ENCODE measurements around the gene SELENOI.
A peak's percentile ranks its signal among the peaks of the same experiment; 100 is the strongest.
"Not testable (repeated sequence)": the region's sequence is repeated elsewhere in the genome, so short reads cannot be mapped to it uniquely, and the experiment has no call there.

Gene SELENOI

GRCh38 chr2:26327291-26328272 is 18.4 kb upstream of the SELENOI start:
- DNase-seq (ENCODE audit: low read depth): no peak

DNA sequence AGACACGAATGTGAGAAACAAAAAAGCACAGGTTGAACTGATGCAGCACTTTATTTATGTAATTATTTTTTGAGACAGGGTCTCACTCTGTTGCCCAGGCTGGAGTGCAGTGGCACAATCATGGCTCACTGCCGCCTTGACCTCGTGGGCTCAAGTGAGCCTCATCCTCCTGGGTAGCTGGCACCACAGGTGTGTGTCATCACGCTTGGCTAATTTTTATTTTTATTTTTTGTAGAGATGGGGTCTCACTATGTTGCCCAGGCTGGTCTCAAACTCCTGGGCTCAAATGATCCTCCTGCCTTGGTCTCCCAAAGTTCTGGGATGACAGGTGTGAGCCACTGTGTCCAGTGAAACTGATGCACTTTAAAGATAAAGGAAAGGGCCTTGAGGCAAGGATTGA is 16.9 kb upstream of the SELENOI start:
- DNase-seq (ENCODE audit: low read depth): not testable (repeated sequence)

GRCh38 chr2:26330114-26330549 is 15.8 kb upstream of the SELENOI start:
- no peak for DNase-seq (ENCODE audit: low read depth)

GRCh38 chr2:26330604-26331003 is 15.3 kb upstream of the SELENOI start:
- DNase-seq (ENCODE audit: low read depth): no peak

GRCh38 chr2:26331321-26331720 is 14.6 kb upstream of the SELENOI start:
- not testable (repeated sequence) for DNase-seq (ENCODE audit: low read depth)

DNA sequence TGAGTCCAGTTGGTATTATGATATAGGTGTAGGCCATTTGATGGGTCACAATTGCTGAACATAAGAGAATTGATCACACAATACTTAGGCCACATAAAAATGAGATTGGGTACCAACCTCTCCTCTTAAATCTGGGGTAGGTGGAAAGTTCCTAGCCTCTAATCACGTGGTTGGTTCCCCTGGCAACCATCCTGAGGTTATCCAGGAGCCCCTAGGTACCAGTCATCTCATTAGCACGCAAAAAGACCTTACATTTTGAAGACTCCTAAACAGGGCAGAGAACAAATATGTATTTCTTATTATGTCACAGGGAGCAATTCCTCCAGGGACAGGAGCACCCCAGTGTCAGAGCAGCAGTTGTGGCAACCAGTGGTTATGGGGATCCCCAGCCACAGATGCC is 12.7 kb upstream of the SELENOI start:
- DNase-seq (ENCODE audit: low read depth): no peak

DNA sequence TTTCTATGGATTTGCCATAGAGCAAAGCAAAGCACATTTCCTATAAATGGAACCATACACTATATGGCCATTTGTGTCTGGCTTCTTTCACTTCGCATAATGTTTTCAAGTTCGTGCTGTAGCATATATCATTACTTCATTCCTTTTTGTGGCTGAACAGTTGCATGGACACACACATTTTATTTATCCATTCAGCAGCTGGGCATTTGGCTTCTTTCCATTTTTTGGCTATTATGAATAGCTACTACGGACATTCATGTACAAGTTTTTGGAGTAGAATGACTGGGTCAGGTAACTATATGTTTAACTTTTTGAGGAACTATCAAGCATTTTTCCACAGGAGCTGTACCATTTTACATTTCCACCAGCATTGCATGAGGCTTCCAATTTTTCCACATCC is 10.7 kb upstream of the SELENOI start:
- no peak for DNase-seq (ENCODE audit: low read depth)

GRCh38 chr2:26336719-26337118 is 9.2 kb upstream of the SELENOI start:
- no peak for DNase-seq (ENCODE audit: low read depth)

- DNase-seq (ENCODE audit: low read depth): no peak
Observed at GRCh38 chr2:26337298-26337697, 8.6 kb upstream of the SELENOI start.

GRCh38 chr2:26340831-26341230 is 5.1 kb upstream of the SELENOI start:
- DNase-seq (ENCODE audit: low read depth): no peak

DNA sequence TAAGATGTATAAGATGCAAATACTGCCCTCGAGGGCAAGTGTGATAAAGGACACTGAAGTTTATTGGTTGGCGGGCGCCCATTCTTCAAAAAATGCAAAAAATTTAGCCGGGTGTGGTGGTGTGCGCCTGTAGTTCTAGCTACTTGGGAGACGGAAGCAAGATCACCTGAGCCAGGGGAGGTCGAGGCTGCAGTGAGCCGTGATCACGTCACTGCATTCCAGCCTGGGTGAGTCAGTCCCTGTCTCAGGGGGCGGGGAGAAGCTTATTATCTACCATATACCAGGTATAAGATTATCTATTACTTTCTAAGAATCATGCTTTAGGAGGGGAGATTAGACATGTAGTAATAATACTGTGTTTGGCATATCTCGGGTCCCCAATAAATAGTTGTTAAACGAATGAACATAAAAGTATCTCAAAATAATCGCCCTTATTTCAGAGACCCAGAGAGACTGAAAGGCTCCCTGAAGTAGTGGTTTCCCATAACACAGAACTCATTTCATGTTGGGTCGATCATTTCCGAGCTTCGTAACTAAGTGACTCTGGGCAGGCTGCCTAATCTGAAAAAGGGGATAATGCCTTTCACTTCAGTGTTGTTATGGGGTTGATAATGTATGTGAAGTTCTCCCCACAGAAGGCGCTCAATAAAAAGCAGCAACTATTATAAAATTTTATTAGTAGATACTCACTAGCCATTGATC is 1.2 kb upstream of the SELENOI start:
- DNase-seq (ENCODE audit: low read depth): no peak

- DNase-seq (ENCODE audit: low read depth): no peak
Observed at GRCh38 chr2:26345283-26345544, 729 bp upstream of the SELENOI start.

GRCh38 chr2:26346454-26347053 is 611 bp downstream of the SELENOI start, which contains the start of gene ADGRF3:
Gene ADGRF3, minus strand, starts transcription at chr2:26346789. Its CDS starts 555 bp downstream, at chr2:26346234.
- DNase-seq (ENCODE audit: low read depth): no peak

DNA sequence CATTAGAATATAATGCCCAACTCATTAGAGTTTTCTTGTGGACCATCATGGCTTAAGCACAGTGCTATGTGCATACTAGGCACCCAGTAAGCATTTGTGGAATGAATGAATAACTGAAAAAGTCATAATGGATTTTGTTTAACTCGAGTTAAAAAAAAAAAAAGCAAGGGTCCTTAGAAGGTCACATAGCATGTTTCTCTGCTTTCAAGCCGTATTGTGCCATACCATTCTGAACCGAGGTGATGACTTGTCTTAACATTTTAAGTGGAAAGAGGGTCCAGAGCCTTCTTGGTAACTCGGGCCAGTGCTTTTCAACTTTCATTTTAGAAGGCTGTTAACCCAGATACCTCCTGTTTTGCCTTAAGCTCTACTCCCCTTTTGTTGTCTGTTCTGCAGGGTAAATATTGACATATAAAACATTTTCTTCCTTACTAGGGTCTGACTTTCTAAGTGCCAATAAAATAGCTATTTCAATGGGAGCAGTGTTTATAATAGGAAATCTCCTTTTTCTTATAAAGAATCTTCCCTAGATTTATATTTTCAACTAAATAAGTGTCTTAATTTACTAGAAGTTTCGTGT is 1.4 kb downstream of the SELENOI start:
- DNase-seq (ENCODE audit: low read depth): no peak

GRCh38 chr2:26349690-26350089 is 3.7 kb downstream of the SELENOI start:
- no peak for DNase-seq (ENCODE audit: low read depth)

GRCh38 chr2:26351375-26352090 is 5.6 kb downstream of the SELENOI start:
- no peak for DNase-seq (ENCODE audit: low read depth)

- DNase-seq (ENCODE audit: low read depth): no peak
Observed at GRCh38 chr2:26352892-26353291, 6.9 kb downstream of the SELENOI start.

- not testable (repeated sequence) for DNase-seq (ENCODE audit: low read depth)
Observed at GRCh38 chr2:26354469-26354868, 8.5 kb downstream of the SELENOI start.

GRCh38 chr2:26355038-26355995 is 9.4 kb downstream of the SELENOI start:
- peak; percentile 69 for DNase-seq (ENCODE audit: low read depth)

GRCh38 chr2:26356111-26356510 is 10.2 kb downstream of the SELENOI start:
- DNase-seq (ENCODE audit: low read depth): no peak

- DNase-seq (ENCODE audit: low read depth): no peak
Observed at GRCh38 chr2:26356771-26357170, 10.8 kb downstream of the SELENOI start.
